NB4 (cell line): ENCODE data around the gene FLOT1.
"Not testable (repeated sequence)": the region's sequence is repeated elsewhere in the genome, so short reads cannot be mapped to it uniquely, and the experiment has no call there.

Experiments used
- DNase-seq: peaks from one replicate; pipeline ENCODE4 v3.0.0; 2010; ENCODE audit warnings: low read depth
- H3K4me3 ChIP-seq: one replicate; pipeline ENCODE4 v1.5.1; 2011; ENCODE audit warnings: mild to moderate bottlenecking, low read depth, low read length, moderate library complexity
- MYC ChIP-seq: IDR thresholded peaks from 2 replicates; pipeline ENCODE4 v1.6.1; 2011; ENCODE audit warnings: low read depth, low read length
- POLR2A ChIP-seq: IDR thresholded peaks from 2 replicates; pipeline ENCODE4 v1.6.1; 2011; ENCODE audit warnings: mild to moderate bottlenecking; ENCODE audit not compliant: insufficient read length; ENCODE audit errors: extremely low read depth
- TF ChIP-seq, protein P1 (sequence below): IDR thresholded peaks from one replicate; pipeline ENCODE4 v1.5.1; 2012; ENCODE audit warnings: low read depth, low read length
- TF ChIP-seq, protein P2 (sequence below): IDR thresholded peaks from 2 replicates; pipeline ENCODE4 v1.6.1; 2011; ENCODE audit warnings: low read depth, low read length

The FLOT1 gene

DNA sequence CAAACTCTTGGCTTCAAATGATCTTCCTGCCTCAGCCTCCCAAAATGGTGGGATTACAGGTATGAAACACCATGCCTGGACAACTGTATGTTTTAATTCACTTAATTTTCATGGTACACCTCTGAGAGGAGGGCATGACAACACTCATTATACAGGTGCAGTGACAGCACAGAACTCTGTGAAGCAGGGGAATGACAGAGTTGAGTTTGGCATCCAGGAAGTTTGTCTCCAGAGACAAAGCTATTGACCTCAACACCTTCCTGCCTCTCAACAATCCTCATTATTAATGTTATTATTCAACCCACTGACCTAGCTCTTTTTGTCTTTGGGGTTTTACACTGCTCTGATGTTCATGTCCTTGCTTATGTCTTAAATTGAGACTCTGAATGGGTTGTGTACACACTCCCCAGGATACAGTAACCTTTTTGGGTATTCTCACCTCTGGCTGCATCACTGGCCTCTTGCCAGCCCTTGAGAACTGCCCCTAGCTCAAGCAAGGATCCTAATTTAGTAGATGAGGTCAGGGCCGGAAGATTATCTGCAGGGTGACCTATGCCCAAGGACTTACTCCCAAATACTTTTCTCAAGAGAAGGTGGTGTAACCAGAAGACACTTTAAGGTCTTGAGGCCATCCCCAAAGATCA, 14.9 kb upstream of the FLOT1 start:
- H3K4me3 ChIP-seq = no peak overlapping the region
- DNase-seq = no peak
- TF ChIP-seq, protein P1, sequence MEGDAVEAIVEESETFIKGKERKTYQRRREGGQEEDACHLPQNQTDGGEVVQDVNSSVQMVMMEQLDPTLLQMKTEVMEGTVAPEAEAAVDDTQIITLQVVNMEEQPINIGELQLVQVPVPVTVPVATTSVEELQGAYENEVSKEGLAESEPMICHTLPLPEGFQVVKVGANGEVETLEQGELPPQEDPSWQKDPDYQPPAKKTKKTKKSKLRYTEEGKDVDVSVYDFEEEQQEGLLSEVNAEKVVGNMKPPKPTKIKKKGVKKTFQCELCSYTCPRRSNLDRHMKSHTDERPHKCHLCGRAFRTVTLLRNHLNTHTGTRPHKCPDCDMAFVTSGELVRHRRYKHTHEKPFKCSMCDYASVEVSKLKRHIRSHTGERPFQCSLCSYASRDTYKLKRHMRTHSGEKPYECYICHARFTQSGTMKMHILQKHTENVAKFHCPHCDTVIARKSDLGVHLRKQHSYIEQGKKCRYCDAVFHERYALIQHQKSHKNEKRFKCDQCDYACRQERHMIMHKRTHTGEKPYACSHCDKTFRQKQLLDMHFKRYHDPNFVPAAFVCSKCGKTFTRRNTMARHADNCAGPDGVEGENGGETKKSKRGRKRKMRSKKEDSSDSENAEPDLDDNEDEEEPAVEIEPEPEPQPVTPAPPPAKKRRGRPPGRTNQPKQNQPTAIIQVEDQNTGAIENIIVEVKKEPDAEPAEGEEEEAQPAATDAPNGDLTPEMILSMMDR = no peak
- TF ChIP-seq POLR2A = no peak
- TF ChIP-seq, protein P2, sequence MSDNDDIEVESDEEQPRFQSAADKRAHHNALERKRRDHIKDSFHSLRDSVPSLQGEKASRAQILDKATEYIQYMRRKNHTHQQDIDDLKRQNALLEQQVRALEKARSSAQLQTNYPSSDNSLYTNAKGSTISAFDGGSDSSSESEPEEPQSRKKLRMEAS = no peak
- no peak for TF ChIP-seq MYC

DNA sequence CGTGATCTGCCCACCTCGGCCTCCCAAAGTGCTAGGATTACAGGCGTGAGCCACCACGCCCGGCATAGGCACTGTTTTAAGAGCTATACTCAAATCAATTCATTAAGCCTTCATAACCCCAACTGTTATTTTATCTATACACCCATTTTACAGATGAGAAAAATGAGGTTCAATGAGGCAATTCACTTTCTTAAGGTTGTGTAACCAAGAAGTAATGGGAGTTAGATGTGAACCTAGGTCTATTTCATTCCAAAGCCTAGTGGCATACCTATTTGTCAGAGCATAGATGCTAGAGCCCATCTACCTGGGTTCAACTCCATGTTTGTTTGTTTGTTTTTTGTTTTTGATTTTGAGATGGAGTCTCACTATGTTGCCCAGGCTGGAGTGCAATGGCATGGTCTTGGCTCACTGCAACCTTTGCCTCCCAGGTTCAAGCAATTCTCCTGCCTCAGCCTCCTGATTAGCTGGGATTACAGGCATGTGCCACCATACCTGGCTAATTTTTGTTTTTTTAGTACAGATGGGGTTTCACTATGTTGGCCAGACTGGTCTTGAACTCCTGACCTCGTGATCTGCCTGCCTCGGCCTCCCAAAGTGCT, 14.0 kb upstream of the FLOT1 start:
- not testable (repeated sequence) for DNase-seq, H3K4me3 ChIP-seq

DNA sequence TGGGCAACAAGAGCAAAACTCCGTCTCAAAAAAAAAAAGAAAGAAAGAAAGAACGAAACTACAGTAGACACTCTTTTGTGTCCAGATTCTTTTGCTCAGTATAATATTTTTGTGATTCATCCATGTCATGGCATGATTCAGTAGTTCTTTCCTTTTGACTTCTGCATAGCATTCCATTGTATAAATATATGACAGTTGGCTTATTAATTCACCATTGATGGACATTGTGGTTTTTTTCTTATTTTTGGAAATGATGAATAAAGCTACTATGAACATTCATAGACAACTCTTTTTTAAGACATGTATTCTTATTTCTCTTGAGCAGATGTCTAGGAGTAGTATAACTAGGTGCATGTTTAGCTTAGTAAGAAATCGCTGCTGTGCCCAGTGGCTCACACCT, 12.1 kb upstream of the FLOT1 start:
- DNase-seq = no peak
- TF ChIP-seq MYC = no peak
- TF ChIP-seq, protein P1 = no peak
- TF ChIP-seq POLR2A = no peak
- TF ChIP-seq, protein P2 = no peak
- H3K4me3 ChIP-seq = no peak overlapping the region

DNA sequence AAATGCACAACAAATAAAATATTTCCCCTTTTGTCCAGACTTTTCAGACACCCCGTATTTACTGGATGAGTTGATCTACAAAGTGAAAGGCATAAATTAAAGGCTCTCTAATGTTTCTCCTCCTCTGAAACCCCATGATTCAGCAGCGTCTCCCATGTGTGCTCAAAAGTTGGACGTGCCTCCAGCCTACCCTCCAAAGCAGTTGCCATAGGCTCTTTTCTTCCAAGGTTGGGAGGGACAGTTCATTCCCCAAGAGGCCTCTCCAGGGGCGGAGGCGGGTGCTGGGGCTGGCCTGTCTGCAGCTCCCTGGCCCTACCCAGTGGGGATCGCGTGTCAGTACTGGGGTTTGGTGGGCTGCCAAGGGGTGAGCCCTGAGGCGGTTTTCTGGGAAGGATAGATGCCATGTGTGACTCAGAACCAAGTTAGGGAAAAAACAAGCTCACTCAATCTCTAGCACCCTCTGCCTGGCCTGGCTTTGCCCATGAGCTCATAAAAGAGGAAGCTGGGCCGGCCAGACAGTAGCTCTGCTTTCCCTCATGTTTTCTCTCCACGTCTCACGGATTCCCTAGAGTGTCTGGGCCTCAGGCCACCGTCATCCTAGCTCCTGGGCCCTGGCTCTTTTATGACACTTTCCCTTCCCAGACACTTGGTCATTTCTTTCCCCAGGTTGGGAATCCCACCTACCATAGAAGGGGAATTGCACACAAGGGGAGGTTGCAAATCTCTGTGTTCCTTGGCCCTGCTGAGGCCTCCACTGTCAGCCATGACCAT, 9.9 kb upstream of the FLOT1 start:
- TF ChIP-seq POLR2A (no peak), MYC (no peak)
- TF ChIP-seq, protein P1 = no peak
- TF ChIP-seq, protein P2 = no peak
- H3K4me3 ChIP-seq = no peak overlapping the region
- DNase-seq = peak; percentile 73

DNA sequence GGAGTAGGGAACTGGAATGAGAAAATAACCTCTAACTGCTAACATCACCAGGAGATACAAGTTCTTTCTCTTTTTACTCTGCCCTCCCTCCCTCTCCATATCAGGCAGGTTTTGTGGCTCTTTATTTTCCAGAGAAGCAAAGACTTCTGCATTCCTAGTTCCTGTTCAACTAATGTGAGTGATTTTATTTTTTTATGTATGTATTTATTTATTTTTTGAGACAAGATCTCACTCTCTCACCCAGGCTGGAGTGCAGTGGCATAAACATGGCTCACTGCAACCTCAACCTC, 7.8 kb upstream of the FLOT1 start:
- DNase-seq = no peak
- H3K4me3 ChIP-seq = no peak overlapping the region
- TF ChIP-seq, protein P1 = no peak
- no peak for TF ChIP-seq POLR2A
- TF ChIP-seq, protein P2 = no peak
- TF ChIP-seq MYC = no peak

DNA sequence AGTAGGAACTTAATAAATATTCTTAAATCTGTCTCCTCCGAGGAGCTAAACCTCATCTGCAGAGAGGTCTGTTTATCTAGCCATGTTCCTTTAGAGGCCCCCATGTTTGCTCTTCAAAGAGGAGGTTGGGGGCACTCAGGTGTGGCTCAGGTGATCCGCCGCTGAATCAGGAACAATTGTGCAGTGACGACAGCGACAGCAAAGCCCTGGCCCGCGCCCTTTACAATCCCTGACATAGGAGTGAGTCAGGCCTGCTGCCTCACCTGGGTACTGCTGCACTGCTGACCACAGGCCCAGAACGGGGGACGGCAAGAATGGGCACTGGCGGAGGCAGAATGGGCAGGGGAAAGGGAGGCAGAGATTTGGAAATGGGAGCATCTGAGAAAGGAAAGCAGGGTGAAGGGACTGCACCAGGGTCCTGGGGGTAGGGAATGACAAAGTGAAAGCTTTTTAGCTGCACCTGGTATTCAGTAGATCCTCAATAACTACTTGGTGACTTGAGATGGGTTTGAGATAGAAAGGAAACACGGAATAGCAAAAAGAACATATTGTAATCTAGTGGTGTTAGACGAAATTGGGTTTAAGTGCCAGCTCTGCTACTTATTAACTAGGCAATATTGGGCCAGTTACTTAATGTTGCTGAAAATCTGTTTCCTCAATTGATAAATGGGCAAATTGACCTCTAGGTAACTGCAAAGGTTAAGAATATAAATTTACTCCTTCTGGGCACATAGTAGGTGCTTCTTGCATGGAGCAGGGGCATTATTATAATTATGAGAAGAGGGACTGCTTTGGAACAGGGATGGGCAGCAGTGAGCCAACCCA, 7.3 kb upstream of the FLOT1 start:
- no peak for DNase-seq
- TF ChIP-seq MYC (no peak), POLR2A (no peak)
- TF ChIP-seq, protein P1 = no peak
- TF ChIP-seq, protein P2 = no peak
- no peak overlapping the region for H3K4me3 ChIP-seq
